ENCODE measurements around the gene SUPT6H. TPM values are rescaled to one million over a fixed set of nuclear protein-coding genes. Genes with fewer than 3 reads are reported as not detected.

SUPT6H gene
- total and polyA plus RNA-seq, 9 of the 15 experiments (the other 6 are each of a cell fraction or from before 2014, with no cell fraction given) = 1.7 to 77.7 (median 49.2) TPM

- TF ChIP-seq KDM2B (CRISPR knock-in tag; IDR thresholded peaks at IDR 0.05) = no peak
- TF ChIP-seq CBX5 (IDR thresholded peaks at IDR 0.05; ENCODE audit: borderline replicate concordance, low read depth) = no peak
- TF ChIP-seq CTCF (IDR thresholded peaks at IDR 0.05 in 2 of 3, conservative IDR thresholded peaks at IDR 0.05 in 1 of 3; ENCODE audit: insufficient read depth in 2 of 3, low read depth in 1 of 3, low read length in 3 of 3) = no peak
- no peak for TF ChIP-seq CEBPG (CRISPR knock-in tag; IDR thresholded peaks at IDR 0.05)
- TF ChIP-seq CEBPG (tag; conservative IDR thresholded peaks at IDR 0.05 in 1 of 2, IDR thresholded peaks at IDR 0.05 in 1 of 2) = 0 out of 4 replicates have a peak, but pooled peaks of 1 of the 2 experiments have one; percentile 12
- TF ChIP-seq POLR2AphosphoS5 (IDR thresholded peaks at IDR 0.05; ENCODE audit: control insufficient read depth, insufficient read depth, low read depth, low read length) = no peak
Measured at GRCh38 chr17:28620010-28620409, 42.0 kb upstream of the SUPT6H start (continued).

DNA sequence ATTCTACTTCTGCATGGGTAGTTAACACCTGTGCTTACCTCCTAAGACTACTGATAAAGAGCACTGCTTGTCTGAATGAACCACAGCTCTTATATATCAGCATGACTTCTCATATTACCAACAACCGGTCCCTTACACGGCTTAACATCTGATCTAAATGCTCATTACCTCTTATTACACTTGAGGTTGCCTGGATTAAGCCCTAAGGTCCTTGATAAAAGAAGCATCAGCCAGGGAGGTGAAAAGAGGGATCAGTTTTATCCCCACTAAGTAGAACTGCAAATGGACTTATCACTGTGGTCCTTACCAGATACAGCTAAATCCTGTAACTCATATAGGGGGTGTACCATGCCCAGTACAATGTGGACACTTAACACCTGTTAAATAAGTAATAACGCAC, 39.8 kb upstream of the SUPT6H start:
- WGBS (ENCODE audit: insufficient coverage, low coverage, missing lambda C conversion rate) = 78% methylated on average over 3 of the region's 3 CpGs
- ChIA-PET CTCF (ENCODE audit: low intra/inter-chr PET ratio) (no interaction called here), POLR2A (interaction anchor here (0.6 to 1.7 kb wide), 3 partner anchors 8 to 22 kb away, joined by 3 to 5 read pairs (median 3); no protein-coding TSS in a partner anchor)
- Histone ChIP-seq H3K4me3 (no peak overlapping the region), H3K4me2 (ENCODE audit: insufficient read depth, low read length) (no peak overlapping the region), H3K27me3 (ENCODE audit: control insufficient read depth in 2 of 2, insufficient read depth in 2 of 2, low read length in 2 of 2) (no peaks in the 10 kb centered on the region), H3K9me3 (replicated peaks; ENCODE audit: control insufficient read depth, insufficient read depth, low read depth, low read length) (no peaks in the 10 kb centered on the region), H3K79me2 (ENCODE audit: control insufficient read depth, insufficient read depth, low read length) (no peaks in the 10 kb centered on the region), H3K36me3 (ENCODE audit: control insufficient read depth, insufficient read depth, low read length) (peaks cover 97% of the 10 kb centered on the region), H3K9me1 (ENCODE audit: control insufficient read depth, insufficient read depth, low read length) (no peaks in the 10 kb centered on the region), H4K20me1 (replicated peaks; ENCODE audit: control insufficient read depth, insufficient read depth, low read length) (no peaks in the 10 kb centered on the region), H3K4me1 (replicated peaks in 1 of 2; ENCODE audit: control insufficient read depth in 2 of 2, insufficient read depth in 2 of 2, low read length in 2 of 2) (no peaks in the 10 kb centered on the region), H3K9ac (ENCODE audit: insufficient read depth in 1 of 2, low read depth in 2 of 2, low read length in 2 of 2) (no peak overlapping the region), H2AFZ (ENCODE audit: low read depth, low read length) (no peak overlapping the region), H3K27ac (ENCODE audit: extremely low read depth, low read depth, low read length) (no peak overlapping the region)
- no TSS peak for BruUV-seq (replicated peaks)
- intact Hi-C loops (cut with micrococcal nuclease) (no loop called here), in situ Hi-C loops (cut with MboI) (no loop called here)
- ATAC-seq (no peak), DNase-seq (ENCODE audit: extremely low read depth in 1 of 4, low spot score in 3 of 4) (no peak), FAIRE-seq (no peak)
- TF ChIP-seq SMARCC2 (IDR thresholded peaks at IDR 0.05; ENCODE audit: low read depth) = no peak
- TF ChIP-seq, protein P1, sequence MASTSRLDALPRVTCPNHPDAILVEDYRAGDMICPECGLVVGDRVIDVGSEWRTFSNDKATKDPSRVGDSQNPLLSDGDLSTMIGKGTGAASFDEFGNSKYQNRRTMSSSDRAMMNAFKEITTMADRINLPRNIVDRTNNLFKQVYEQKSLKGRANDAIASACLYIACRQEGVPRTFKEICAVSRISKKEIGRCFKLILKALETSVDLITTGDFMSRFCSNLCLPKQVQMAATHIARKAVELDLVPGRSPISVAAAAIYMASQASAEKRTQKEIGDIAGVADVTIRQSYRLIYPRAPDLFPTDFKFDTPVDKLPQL (IDR thresholded peaks at IDR 0.05; ENCODE audit: extremely low read depth, insufficient read length) = no peak
- TF ChIP-seq CAMTA2 (CRISPR knock-in tag; conservative IDR thresholded peaks at IDR 0.05) = no peak
- TF ChIP-seq SMARCA4 (IDR thresholded peaks at IDR 0.05) = no peak
- TF ChIP-seq ZFP1 (CRISPR knock-in tag; IDR thresholded peaks at IDR 0.05) = no peak
- no peak for TF ChIP-seq ESRRA (IDR thresholded peaks at IDR 0.05; ENCODE audit: borderline replicate concordance, low read depth)
- no peak for TF ChIP-seq YBX1 (IDR thresholded peaks at IDR 0.05)
- TF ChIP-seq, protein P2, sequence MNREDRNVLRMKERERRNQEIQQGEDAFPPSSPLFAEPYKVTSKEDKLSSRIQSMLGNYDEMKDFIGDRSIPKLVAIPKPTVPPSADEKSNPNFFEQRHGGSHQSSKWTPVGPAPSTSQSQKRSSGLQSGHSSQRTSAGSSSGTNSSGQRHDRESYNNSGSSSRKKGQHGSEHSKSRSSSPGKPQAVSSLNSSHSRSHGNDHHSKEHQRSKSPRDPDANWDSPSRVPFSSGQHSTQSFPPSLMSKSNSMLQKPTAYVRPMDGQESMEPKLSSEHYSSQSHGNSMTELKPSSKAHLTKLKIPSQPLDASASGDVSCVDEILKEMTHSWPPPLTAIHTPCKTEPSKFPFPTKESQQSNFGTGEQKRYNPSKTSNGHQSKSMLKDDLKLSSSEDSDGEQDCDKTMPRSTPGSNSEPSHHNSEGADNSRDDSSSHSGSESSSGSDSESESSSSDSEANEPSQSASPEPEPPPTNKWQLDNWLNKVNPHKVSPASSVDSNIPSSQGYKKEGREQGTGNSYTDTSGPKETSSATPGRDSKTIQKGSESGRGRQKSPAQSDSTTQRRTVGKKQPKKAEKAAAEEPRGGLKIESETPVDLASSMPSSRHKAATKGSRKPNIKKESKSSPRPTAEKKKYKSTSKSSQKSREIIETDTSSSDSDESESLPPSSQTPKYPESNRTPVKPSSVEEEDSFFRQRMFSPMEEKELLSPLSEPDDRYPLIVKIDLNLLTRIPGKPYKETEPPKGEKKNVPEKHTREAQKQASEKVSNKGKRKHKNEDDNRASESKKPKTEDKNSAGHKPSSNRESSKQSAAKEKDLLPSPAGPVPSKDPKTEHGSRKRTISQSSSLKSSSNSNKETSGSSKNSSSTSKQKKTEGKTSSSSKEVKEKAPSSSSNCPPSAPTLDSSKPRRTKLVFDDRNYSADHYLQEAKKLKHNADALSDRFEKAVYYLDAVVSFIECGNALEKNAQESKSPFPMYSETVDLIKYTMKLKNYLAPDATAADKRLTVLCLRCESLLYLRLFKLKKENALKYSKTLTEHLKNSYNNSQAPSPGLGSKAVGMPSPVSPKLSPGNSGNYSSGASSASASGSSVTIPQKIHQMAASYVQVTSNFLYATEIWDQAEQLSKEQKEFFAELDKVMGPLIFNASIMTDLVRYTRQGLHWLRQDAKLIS (CRISPR knock-in tag; IDR thresholded peaks at IDR 0.05) = no peak
- no peak for TF ChIP-seq MCM2 (IDR thresholded peaks at IDR 0.05; ENCODE audit: low read depth)
- TF ChIP-seq GABPB1 (CRISPR knock-in tag; IDR thresholded peaks at IDR 0.05) = no peak
- TF ChIP-seq PTTG1 (tag; IDR thresholded peaks at IDR 0.05; ENCODE audit: low read depth) = no peak

Data from K562 (cell line).